SK-N-SH treated with all-trans-retinoic acid at 6 μM for 48 hours (cell line): ENCODE results near the gene CTR9.

Source experiments
- ATAC-seq: fragments of 200-7000 bp; cut with Tn5 transposase; 3 replicates; pipeline ENCODE4 v1.9.1; 2020; ENCODE audit warnings: mild to moderate bottlenecking, moderate library complexity
- ARNTL ChIP-seq: fragments of 450-650 bp; formaldehyde crosslinking; IDR thresholded peaks from 2 replicates; pipeline ENCODE4 v1.5.0; 2020; ENCODE audit warnings: low read depth, mild to moderate bottlenecking, moderate library complexity, borderline replicate concordance
- BACH2 ChIP-seq: fragments of 250-450 bp; sonication (Bioruptor Pico); IDR thresholded peaks from 2 replicates; pipeline ENCODE4 v1.9.0; 2021; ENCODE audit warnings: mild to moderate bottlenecking, borderline replicate concordance
- ESRRG ChIP-seq: fragments of 250-450 bp; sonication (Bioruptor Pico); IDR thresholded peaks from 2 replicates; pipeline ENCODE4 v1.6.1; 2021; ENCODE audit warnings: mild to moderate bottlenecking
- GLIS3 ChIP-seq: fragments of 250-450 bp; sonication (Bioruptor Pico); IDR thresholded peaks from 2 replicates; pipeline ENCODE4 v1.5.0; 2020; ENCODE audit warnings: mild to moderate bottlenecking, moderate library complexity
- ISL1 ChIP-seq: fragments of 250-450 bp; sonication (Bioruptor Pico); IDR thresholded peaks from 2 replicates; pipeline ENCODE4 v2.1.2; 2022; ENCODE audit warnings: mild to moderate bottlenecking, moderate library complexity
- OSR1 ChIP-seq: fragments of 250-450 bp; sonication (Bioruptor Pico); IDR thresholded peaks from 2 replicates; pipeline ENCODE4 v1.8.0; 2022; ENCODE audit warnings: moderate library complexity, mild to moderate bottlenecking, inconsistent platforms
- PPARA ChIP-seq: fragments of 250-450 bp; sonication (Bioruptor Pico); IDR thresholded peaks from 2 replicates; pipeline ENCODE4 v1.5.0; 2020; ENCODE audit warnings: mild to moderate bottlenecking, borderline replicate concordance
- RARB ChIP-seq: fragments of 250-450 bp; sonication (Bioruptor Pico); IDR thresholded peaks from 2 replicates; pipeline ENCODE4 v1.8.0; 2021; ENCODE audit warnings: mild to moderate bottlenecking, moderate library complexity
- SNAI2 ChIP-seq: fragments of 250-450 bp; sonication (Bioruptor Pico); IDR thresholded peaks from 2 replicates; pipeline ENCODE4 v1.5.0; 2020; ENCODE audit warnings: mild to moderate bottlenecking, moderate library complexity
- ZC3H10 ChIP-seq: fragments of 250-450 bp; sonication (Bioruptor Pico); IDR thresholded peaks from 2 replicates; pipeline ENCODE4 v1.5.1; 2021; ENCODE audit warnings: mild to moderate bottlenecking, moderate library complexity
- ZFP30 ChIP-seq: fragments of 450-650 bp; formaldehyde crosslinking; IDR thresholded peaks from 2 replicates; pipeline ENCODE4 v1.5.0; 2022; ENCODE audit warnings: mild to moderate bottlenecking, moderate library complexity
- ZNF565 ChIP-seq: fragments of 450-650 bp; formaldehyde crosslinking; conservative IDR thresholded peaks from 2 replicates; pipeline ENCODE4 v1.5.0; 2020; ENCODE audit warnings: low read depth, mild to moderate bottlenecking, moderate library complexity
- ZNF8 ChIP-seq: fragments of 450-650 bp; formaldehyde crosslinking; IDR thresholded peaks from 2 replicates; pipeline ENCODE4 v1.5.0; 2020; ENCODE audit warnings: mild to moderate bottlenecking, moderate library complexity
- TF ChIP-seq, protein P1 (sequence below): fragments of 250-450 bp; sonication (Bioruptor Pico); IDR thresholded peaks from 2 replicates; pipeline ENCODE4 v1.5.0; 2020; ENCODE audit warnings: mild to moderate bottlenecking, moderate library complexity
- TF ChIP-seq, protein P2 (sequence below): fragments of 250-450 bp; sonication (Bioruptor Pico); IDR thresholded peaks from 2 replicates; pipeline ENCODE4 v1.8.0; 2020; ENCODE audit warnings: mild to moderate bottlenecking, moderate library complexity, borderline replicate concordance
- TF ChIP-seq, protein P3 (sequence below): fragments of 250-450 bp; sonication (Bioruptor Pico); IDR thresholded peaks from 2 replicates; pipeline ENCODE4 v1.5.1; 2020; ENCODE audit warnings: low read depth, mild to moderate bottlenecking, moderate library complexity
- TF ChIP-seq, protein P4 (sequence below): fragments of 250-450 bp; sonication (Bioruptor Pico); IDR thresholded peaks from 2 replicates; pipeline ENCODE4 v1.5.1; 2021; ENCODE audit warnings: mild to moderate bottlenecking, moderate library complexity

Gene CTR9

DNA sequence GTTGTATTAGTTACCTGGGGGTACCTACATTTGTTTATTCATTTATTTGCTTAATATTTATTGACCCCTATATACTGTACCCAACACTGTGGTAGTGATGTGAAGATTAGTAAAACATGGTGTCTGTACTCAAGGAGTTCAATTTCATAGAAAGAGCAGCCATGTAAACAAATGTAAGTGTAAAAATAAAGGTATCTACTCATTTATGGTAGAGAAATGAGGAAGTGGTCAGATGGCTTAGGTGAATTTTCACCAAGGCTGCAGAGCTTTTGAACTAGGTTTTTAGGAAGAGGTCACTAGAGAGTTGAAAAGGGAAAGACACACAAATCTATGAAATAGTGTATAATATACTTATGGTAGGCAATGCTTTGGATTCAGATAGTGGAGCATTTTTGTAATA is 11.1 kb downstream of the CTR9 start (continued):
- TF ChIP-seq, protein P1, sequence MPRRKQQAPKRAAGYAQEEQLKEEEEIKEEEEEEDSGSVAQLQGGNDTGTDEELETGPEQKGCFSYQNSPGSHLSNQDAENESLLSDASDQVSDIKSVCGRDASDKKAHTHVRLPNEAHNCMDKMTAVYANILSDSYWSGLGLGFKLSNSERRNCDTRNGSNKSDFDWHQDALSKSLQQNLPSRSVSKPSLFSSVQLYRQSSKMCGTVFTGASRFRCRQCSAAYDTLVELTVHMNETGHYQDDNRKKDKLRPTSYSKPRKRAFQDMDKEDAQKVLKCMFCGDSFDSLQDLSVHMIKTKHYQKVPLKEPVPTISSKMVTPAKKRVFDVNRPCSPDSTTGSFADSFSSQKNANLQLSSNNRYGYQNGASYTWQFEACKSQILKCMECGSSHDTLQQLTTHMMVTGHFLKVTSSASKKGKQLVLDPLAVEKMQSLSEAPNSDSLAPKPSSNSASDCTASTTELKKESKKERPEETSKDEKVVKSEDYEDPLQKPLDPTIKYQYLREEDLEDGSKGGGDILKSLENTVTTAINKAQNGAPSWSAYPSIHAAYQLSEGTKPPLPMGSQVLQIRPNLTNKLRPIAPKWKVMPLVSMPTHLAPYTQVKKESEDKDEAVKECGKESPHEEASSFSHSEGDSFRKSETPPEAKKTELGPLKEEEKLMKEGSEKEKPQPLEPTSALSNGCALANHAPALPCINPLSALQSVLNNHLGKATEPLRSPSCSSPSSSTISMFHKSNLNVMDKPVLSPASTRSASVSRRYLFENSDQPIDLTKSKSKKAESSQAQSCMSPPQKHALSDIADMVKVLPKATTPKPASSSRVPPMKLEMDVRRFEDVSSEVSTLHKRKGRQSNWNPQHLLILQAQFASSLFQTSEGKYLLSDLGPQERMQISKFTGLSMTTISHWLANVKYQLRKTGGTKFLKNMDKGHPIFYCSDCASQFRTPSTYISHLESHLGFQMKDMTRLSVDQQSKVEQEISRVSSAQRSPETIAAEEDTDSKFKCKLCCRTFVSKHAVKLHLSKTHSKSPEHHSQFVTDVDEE = no peak
- TF ChIP-seq ZNF8 (CRISPR knock-in tag) = no peak
- TF ChIP-seq, all 23 proteins: peak for 0

DNA sequence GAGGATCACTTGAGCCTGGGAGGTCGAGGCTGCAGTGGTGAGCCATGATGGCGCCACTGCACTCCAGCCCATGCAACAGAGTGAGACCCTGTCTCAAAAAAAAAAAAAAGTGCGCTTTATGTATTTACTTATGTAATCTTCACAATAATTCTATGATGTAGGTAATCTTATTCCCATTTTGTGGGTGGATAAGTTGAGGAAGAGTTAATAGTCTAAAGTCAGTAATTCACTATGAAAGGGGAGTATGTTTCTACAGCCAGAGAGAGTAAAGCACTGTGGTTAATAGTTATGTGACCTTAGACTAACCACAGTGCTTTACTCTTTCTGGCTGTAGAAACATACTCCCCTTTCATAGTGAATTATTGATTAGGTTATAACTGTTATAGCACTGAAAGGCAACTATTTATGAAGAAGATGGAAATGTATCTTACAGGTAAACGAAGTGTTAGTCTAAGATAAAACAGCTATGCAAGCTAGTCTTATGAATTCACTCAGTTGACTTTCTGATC is 11.9 kb downstream of the CTR9 start:
- TF ChIP-seq ARNTL (CRISPR knock-in tag) (no peak), PPARA (no peak), ZC3H10 (CRISPR knock-in tag) (no peak), GLIS3 (CRISPR knock-in tag) (no peak), RARB (no peak), ZNF565 (CRISPR knock-in tag) (no peak), ISL1 (CRISPR knock-in tag) (no peak), ZFP30 (CRISPR knock-in tag) (no peak), SNAI2 (CRISPR knock-in tag) (no peak)
- TF ChIP-seq, protein P2, sequence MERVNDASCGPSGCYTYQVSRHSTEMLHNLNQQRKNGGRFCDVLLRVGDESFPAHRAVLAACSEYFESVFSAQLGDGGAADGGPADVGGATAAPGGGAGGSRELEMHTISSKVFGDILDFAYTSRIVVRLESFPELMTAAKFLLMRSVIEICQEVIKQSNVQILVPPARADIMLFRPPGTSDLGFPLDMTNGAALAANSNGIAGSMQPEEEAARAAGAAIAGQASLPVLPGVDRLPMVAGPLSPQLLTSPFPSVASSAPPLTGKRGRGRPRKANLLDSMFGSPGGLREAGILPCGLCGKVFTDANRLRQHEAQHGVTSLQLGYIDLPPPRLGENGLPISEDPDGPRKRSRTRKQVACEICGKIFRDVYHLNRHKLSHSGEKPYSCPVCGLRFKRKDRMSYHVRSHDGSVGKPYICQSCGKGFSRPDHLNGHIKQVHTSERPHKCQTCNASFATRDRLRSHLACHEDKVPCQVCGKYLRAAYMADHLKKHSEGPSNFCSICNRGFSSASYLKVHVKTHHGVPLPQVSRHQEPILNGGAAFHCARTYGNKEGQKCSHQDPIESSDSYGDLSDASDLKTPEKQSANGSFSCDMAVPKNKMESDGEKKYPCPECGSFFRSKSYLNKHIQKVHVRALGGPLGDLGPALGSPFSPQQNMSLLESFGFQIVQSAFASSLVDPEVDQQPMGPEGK (CRISPR knock-in tag) = no peak
- TF ChIP-seq, protein P3, sequence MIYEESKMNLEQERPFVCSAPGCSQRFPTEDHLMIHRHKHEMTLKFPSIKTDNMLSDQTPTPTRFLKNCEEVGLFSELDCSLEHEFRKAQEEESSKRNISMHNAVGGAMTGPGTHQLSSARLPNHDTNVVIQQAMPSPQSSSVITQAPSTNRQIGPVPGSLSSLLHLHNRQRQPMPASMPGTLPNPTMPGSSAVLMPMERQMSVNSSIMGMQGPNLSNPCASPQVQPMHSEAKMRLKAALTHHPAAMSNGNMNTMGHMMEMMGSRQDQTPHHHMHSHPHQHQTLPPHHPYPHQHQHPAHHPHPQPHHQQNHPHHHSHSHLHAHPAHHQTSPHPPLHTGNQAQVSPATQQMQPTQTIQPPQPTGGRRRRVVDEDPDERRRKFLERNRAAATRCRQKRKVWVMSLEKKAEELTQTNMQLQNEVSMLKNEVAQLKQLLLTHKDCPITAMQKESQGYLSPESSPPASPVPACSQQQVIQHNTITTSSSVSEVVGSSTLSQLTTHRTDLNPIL (CRISPR knock-in tag) = no peak
- TF ChIP-seq, protein P1 = no peak
- no peak for ATAC-seq

DNA sequence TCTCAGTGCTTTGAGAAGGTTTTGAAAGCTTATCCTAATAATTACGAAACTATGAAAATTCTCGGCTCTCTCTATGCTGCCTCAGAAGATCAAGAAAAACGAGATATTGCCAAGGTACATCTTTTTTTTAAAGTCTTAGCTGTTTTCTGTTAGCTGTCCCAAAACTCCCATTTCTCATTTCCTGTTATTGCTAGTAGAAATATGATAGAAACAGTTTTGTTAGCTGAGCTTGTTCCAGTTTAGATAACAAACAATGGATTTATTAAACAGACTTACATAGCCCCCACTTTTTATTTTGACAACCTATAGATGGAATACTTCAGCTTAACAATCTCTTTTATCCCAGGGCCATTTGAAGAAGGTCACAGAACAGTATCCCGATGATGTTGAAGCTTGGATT is 12.7 kb downstream of the CTR9 start:
- no peak for ATAC-seq
- TF ChIP-seq ISL1 (CRISPR knock-in tag) = no peak
- TF ChIP-seq, protein P2 (CRISPR knock-in tag) = no peak
- no peak for TF ChIP-seq ARNTL (CRISPR knock-in tag)
- no peak for TF ChIP-seq ZFP30 (CRISPR knock-in tag)

DNA sequence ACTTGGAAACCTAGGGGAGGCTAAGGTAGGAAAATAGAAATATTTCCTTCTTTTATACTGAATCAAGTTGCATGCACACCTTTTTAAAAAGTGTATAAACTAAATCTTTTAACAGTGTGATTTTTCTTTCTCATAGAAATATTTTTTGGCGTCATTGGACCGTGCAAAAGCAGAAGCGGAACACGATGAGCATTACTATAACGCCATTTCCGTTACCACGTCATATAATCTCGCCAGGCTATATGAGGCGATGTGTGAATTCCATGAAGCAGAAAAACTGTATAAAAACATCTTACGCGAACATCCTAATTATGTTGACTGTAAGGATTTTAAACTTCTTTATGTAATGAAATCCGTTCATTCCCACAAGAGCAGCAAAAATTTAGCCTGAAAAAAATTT is 13.4 kb downstream of the CTR9 start:
- no peak for ATAC-seq
- TF ChIP-seq ESRRG (CRISPR knock-in tag) = no peak
- no peak for TF ChIP-seq ARNTL (CRISPR knock-in tag)
- no peak for TF ChIP-seq ZFP30 (CRISPR knock-in tag)
- TF ChIP-seq OSR1 (CRISPR knock-in tag) = no peak
- TF ChIP-seq BACH2 (CRISPR knock-in tag) = no peak
- TF ChIP-seq, protein P4, sequence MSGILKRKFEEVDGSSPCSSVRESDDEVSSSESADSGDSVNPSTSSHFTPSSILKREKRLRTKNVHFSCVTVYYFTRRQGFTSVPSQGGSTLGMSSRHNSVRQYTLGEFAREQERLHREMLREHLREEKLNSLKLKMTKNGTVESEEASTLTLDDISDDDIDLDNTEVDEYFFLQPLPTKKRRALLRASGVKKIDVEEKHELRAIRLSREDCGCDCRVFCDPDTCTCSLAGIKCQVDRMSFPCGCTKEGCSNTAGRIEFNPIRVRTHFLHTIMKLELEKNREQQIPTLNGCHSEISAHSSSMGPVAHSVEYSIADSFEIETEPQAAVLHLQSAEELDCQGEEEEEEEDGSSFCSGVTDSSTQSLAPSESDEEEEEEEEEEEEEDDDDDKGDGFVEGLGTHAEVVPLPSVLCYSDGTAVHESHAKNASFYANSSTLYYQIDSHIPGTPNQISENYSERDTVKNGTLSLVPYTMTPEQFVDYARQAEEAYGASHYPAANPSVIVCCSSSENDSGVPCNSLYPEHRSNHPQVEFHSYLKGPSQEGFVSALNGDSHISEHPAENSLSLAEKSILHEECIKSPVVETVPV (CRISPR knock-in tag) = no peak
- TF ChIP-seq, protein P1 = no peak
- TF ChIP-seq, all 23 proteins: peak for 0
